ENCODE data around the gene RHOJ.

- TF ChIP-seq CTCF (IDR thresholded peaks at IDR 0.05; ENCODE audit: poor library complexity) = no peak
- TF ChIP-seq EZH2 (IDR thresholded peaks at IDR 0.05; ENCODE audit: borderline replicate concordance) = no peak
- no peak for TF ChIP-seq EZH2phosphoT487 (IDR thresholded peaks at IDR 0.05; ENCODE audit: low read depth, severe bottlenecking, unreplicated experiment)
Observed at GRCh38 chr14:63223596-63223995, 19.4 kb downstream of the RHOJ start.

Data from hepatocyte (in vitro differentiated cells).